ENCODE measurements around the gene GRB2.
"Not testable (repeated sequence)": the region's sequence is repeated elsewhere in the genome, so short reads cannot be mapped to it uniquely, and the experiment has no call there.

The GRB2 gene

DNA sequence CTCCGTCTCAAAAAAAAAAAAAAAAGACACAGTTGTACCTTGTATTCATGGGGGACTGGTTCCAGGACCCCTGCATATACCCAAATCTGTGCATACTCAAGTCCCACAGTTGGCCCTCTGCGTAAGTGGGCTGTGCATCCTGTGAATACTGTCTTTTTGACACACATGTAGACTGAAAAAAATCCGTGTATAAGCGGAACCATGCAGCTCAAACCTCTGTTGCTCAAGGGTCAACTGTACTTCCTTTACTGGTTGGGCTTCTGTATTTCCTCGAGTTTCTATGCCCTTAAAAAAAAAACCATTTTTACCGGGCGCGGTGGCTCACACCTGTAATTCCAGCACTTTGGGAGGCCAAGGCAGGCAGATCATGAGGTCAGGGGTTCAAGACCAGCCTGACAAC, 52.3 kb downstream of the GRB2 start:
- no peak overlapping the region for H3K4me3 ChIP-seq (ENCODE audit: low read depth, low read length)

DNA sequence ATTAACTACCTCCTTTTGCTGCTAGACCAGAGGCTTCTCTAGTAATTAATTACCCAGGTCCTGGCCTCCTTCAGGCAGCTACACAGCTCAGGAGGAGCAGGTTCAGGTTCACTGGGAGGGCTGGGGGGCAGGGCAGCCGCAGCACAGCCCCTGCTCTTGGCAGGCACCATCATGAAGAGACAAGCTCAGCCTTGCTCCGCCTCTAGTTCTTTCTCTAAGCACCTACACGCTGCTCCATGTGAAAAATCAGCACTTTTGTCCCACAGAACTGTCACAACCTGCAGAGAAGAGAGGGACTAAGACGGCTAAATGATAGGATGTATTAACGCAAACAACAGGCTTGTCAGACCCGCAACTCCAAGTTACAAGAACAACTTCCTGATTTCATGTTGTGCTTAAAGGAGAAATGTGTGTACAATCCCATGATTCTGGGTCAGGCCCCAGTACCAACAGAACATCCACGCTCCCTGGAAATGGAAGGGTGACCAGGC, 53.4 kb downstream of the GRB2 start:
- H3K4me3 ChIP-seq (ENCODE audit: low read depth, low read length), result no peak overlapping the region

DNA sequence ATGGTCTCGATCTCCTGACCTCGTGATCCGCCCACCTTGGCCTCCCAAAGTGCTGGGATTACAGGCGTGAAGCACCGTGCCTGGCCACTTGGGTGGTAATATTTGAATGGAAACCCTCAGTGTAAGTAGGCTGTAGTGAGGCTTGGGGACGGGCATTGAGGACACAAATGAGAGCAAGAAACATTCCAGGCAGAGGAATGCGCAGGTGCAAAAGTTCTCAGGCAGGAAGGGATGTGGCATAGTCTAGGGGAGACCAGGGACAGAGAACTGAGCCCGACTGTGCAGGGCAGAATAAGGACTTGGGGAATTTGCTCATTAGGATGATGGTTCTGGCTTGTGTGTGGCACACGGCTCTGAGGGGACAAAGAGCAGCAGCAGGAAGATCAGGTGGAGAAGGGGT, 54.8 kb downstream of the GRB2 start:
- H3K4me3 ChIP-seq (ENCODE audit: low read depth, low read length), result no peak overlapping the region

- H3K4me3 ChIP-seq (ENCODE audit: low read depth, low read length), result no peak overlapping the region
These were observed 55.4 kb downstream of the GRB2 start for GRCh38 chr17:75350029-75350428.

DNA sequence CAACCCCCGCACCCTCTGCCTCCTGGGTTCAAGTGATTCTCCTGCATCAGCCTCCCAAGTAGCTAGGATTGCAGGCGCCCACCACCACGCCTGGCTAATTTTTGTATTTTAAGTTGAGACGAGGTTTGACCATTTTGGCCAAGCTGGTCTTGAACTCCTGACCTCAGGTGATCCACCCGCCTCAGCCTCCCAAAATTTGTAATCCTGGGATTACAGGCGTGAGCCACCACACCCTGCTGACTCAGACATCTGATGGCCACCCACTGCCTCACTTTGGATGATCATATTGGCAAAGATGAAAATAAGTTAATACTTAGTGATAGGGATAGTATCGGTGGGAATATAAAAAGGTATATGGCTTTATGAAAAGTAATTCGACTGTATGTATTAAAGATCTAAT, 55.9 kb downstream of the GRB2 start:
- no peak overlapping the region for H3K4me3 ChIP-seq (ENCODE audit: low read depth, low read length)

GRCh38 chr17:75348386-75349012, 57.0 kb downstream of the GRB2 start:
- H3K4me3 ChIP-seq (ENCODE audit: low read depth, low read length), result no peak overlapping the region

- no peak overlapping the region for H3K4me3 ChIP-seq (ENCODE audit: low read depth, low read length)
These were observed 58.6 kb downstream of the GRB2 start for GRCh38 chr17:75346906-75347305.

- not testable (repeated sequence) for H3K4me3 ChIP-seq (ENCODE audit: low read depth, low read length)
These were observed 59.1 kb downstream of the GRB2 start for GRCh38 chr17:75346368-75346767.

DNA sequence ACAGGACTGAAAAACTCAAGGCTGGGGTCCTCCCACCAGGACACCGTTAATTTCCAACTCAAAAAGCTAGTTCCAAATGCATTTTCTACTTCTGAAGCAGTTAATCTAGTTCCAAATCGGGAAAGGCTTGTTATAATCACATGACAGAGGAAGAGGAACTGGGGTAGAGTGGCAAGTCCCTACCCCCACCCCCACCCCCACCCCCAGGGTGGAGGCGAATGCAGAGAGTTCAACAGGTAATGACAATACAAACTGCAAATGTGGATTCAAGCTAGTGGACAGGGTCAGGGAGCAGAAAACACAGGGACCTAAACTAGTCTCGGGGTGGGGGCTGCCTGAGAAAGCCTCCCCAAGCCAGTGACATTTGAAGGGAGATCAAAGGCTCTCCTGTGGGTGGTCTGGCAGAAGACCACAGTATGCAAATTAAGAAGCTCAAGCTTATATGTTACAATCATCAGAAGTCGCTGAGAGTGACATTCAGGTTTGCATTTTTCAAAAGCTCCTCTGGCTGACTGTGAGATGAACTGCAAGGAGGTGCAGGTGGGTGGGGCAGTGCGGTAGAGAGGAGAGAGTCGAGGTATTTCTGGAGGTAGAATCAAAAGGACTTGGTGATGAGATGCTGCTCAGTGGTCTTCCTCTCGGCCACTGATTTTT, 59.8 kb downstream of the GRB2 start:
- H3K4me3 ChIP-seq (ENCODE audit: low read depth, low read length), result no peak overlapping the region

GRCh38 chr17:75344666-75345065, 60.8 kb downstream of the GRB2 start:
- H3K4me3 ChIP-seq (ENCODE audit: low read depth, low read length), result no peak overlapping the region

- no peak overlapping the region for H3K4me3 ChIP-seq (ENCODE audit: low read depth, low read length)
These were observed 62.5 kb downstream of the GRB2 start for GRCh38 chr17:75342996-75343395.

- no peak overlapping the region for H3K4me3 ChIP-seq (ENCODE audit: low read depth, low read length)
These were observed 63.5 kb downstream of the GRB2 start for GRCh38 chr17:75341784-75342486.

- H3K4me3 ChIP-seq (ENCODE audit: low read depth, low read length), result no peak overlapping the region
These were observed 64.8 kb downstream of the GRB2 start for GRCh38 chr17:75340631-75341030.

- no peak overlapping the region for H3K4me3 ChIP-seq (ENCODE audit: low read depth, low read length)
These were observed 65.5 kb downstream of the GRB2 start for GRCh38 chr17:75339971-75340370.

GRCh38 chr17:75338335-75338734, 67.1 kb downstream of the GRB2 start:
- H3K4me3 ChIP-seq (ENCODE audit: low read depth, low read length), result no peak overlapping the region

DNA sequence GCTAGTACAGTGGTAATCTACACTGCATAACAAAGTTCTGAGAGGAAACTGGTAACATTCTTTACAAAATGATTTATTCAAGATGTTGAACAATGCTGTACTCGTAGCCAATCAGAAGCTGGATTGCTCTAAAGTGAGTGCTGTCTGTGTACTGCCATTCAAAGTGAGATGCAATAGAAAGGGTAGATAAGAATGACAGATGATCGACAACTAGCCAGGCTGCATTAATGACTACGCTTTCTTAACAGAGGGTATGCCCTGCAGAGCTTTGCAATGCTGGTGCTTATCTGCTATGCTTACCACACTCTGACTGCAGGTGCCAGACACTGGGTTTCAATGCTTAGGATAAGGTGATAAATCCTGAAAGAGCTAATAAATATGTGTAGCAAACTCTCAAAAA, 70.2 kb downstream of the GRB2 start:
- H3K4me3 ChIP-seq (ENCODE audit: low read depth, low read length), result no peak overlapping the region

GRCh38 chr17:75334723-75335122, 70.8 kb downstream of the GRB2 start:
- no peak overlapping the region for H3K4me3 ChIP-seq (ENCODE audit: low read depth, low read length)

DNA sequence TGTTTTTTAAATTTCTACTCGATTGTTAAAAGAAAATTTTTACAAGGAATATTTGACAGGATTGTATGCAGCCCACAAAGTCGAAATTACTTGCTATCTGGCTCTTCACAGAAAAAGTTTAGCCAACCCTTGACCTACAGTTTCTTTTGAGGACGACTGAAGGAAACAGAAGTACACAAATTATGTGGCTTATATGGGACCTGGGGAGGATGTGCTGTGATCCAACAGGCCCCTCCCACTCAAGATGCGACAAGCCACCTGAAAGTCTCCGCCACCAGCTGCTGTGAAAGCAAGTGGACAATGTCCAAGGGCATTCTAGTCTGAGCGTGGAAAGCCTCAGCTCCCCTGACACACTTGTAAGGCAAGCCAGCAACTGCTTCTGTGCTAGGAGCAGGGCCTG, 73.8 kb downstream of the GRB2 start:
- H3K4me3 ChIP-seq (ENCODE audit: low read depth, low read length), result no peak overlapping the region

GRCh38 chr17:75327757-75328156, 77.7 kb downstream of the GRB2 start:
- no peak overlapping the region for H3K4me3 ChIP-seq (ENCODE audit: low read depth, low read length)

- H3K4me3 ChIP-seq (ENCODE audit: low read depth, low read length), result no peak overlapping the region
These were observed 79.1 kb downstream of the GRB2 start for GRCh38 chr17:75326226-75326848.

GRCh38 chr17:75325827-75326225, 79.7 kb downstream of the GRB2 start:
- no peak overlapping the region for H3K4me3 ChIP-seq (ENCODE audit: low read depth, low read length)

DNA sequence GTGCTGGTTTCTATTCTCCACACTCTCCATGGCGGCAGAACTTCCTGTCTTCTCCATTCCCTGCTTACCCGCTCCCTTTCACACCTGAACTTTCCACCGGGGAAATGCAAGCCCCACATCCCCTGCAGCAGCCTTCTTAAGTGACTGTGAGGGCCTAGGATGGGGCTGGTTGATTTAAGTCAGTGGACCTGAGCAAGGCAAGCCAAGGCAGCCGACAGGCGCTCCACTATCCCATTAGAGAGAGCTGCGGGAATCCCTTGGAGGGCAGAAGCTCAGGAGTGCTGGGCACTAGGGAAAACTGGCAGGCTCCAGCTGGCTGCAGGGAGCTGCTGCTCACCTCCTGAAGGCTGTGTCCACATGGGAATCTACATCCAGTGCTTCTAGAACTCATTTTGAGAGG, 80.1 kb downstream of the GRB2 start:
- H3K4me3 ChIP-seq (ENCODE audit: low read depth, low read length), result no peak overlapping the region

Measured in iPS-11a (cell line).